OCI-LY3 (cell line): Measurements from ENCODE around the gene KLHL2.

Source experiments
- EZH2phosphoT487 ChIP-seq: fragments of 200-600 bp; shearing (Covaris generic); IDR thresholded peaks from 2 replicates; pipeline ENCODE4 v1.6.1; 2018; ENCODE audit warnings: antibody characterized with exemption, mixed run types, low read depth
- TF ChIP-seq, protein P1 (sequence below): fragments of 200-600, 300-600 bp; sonication (generic); IDR thresholded peaks from 2 replicates; pipeline ENCODE4 v1.5.1; 2014; ENCODE audit warnings: antibody characterized with exemption, low read length, low read depth

DNA sequence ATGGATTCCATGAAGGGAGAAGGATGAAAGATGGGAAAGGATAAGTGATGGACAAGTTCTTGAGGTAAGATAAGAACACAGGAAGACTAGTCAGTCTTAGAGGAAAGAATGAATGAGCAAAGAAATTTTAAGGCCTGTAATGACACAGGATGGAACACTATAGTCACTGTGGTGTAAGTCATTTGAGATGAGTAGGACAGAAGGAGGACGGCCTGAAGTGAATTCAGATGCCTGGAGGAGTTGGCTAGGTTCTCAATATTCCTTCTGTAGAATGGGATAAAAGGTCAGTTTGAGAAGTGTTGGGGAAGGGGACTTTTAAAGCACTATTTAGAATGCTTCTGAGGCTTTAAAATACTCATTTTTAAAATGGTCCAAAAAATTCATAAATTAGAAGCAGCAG is 124.0 kb downstream of the KLHL2 start:
- TF ChIP-seq EZH2phosphoT487, result no peak
- TF ChIP-seq, protein P1, sequence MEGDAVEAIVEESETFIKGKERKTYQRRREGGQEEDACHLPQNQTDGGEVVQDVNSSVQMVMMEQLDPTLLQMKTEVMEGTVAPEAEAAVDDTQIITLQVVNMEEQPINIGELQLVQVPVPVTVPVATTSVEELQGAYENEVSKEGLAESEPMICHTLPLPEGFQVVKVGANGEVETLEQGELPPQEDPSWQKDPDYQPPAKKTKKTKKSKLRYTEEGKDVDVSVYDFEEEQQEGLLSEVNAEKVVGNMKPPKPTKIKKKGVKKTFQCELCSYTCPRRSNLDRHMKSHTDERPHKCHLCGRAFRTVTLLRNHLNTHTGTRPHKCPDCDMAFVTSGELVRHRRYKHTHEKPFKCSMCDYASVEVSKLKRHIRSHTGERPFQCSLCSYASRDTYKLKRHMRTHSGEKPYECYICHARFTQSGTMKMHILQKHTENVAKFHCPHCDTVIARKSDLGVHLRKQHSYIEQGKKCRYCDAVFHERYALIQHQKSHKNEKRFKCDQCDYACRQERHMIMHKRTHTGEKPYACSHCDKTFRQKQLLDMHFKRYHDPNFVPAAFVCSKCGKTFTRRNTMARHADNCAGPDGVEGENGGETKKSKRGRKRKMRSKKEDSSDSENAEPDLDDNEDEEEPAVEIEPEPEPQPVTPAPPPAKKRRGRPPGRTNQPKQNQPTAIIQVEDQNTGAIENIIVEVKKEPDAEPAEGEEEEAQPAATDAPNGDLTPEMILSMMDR, result no peak
